GM19395 (cell line): ENCODE measurements around the gene LRRC55.

ENCODE experiments used
- ATAC-seq: cut with Tn5 transposase; IDR thresholded peaks from one replicate; pipeline ENCODE4 v1.9.1; 2021; ENCODE audit warnings: mild to moderate bottlenecking, moderate library complexity; ENCODE audit not compliant: unreplicated experiment

Gene LRRC55

GRCh38 chr11:57231539-57232253 is 49.9 kb downstream of the LRRC55 start:
- ATAC-seq, result no peak

GRCh38 chr11:57233702-57234101 is 51.9 kb downstream of the LRRC55 start:
- no peak for ATAC-seq

GRCh38 chr11:57235761-57236703 is 54.3 kb downstream of the LRRC55 start:
- ATAC-seq, result no peak

- ATAC-seq, result no peak
These were observed 55.5 kb downstream of the LRRC55 start, which contains the start of gene APLNR for GRCh38 chr11:57237204-57237681. Gene APLNR, minus strand, starts transcription at chr11:57237250. Its CDS starts 246 bp downstream, at chr11:57237004.

GRCh38 chr11:57239348-57239747 is 57.6 kb downstream of the LRRC55 start:
- ATAC-seq, result no peak

- no peak for ATAC-seq
These were observed 58.3 kb downstream of the LRRC55 start for GRCh38 chr11:57240007-57240406.

GRCh38 chr11:57240757-57241156 is 59.0 kb downstream of the LRRC55 start:
- no peak for ATAC-seq
